ENCODE measurements around the gene HACD1. TPM values are rescaled to one million over a fixed set of nuclear protein-coding genes. Genes with fewer than 3 reads are reported as not detected.

The HACD1 gene, protein sequence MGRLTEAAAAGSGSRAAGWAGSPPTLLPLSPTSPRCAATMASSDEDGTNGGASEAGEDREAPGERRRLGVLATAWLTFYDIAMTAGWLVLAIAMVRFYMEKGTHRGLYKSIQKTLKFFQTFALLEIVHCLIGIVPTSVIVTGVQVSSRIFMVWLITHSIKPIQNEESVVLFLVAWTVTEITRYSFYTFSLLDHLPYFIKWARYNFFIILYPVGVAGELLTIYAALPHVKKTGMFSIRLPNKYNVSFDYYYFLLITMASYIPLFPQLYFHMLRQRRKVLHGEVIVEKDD
- polyA plus RNA-seq (2013, experiment 1 of 2) = 47.3 TPM
- 49.0 TPM for polyA plus RNA-seq (2013, experiment 2 of 2)

- Histone ChIP-seq H3K4me3 (ENCODE audit: extremely low read depth, insufficient read depth, low read length, poor library complexity, severe bottlenecking) (peak within 1 kb of the TSS; percentile 71), H3K36me3 (ENCODE audit: control insufficient read depth, insufficient read depth, low read length) (peaks cover 19% of the 10 kb centered on the region), H3K4me1 (ENCODE audit: control insufficient read depth, insufficient read depth, low read length, poor library complexity, severe bottlenecking) (no peaks in the 10 kb centered on the region), H3K27ac (ENCODE audit: low read depth, low read length, severe bottlenecking) (peak within 1 kb of the TSS; percentile 76), H3K9me3 (ENCODE audit: control insufficient read depth, low read length) (no peaks in the 10 kb centered on the region)
- WGBS, 2 experiments (ENCODE audit: insufficient coverage in 2 of 2) = 1% methylated on average over 66 of the region's 92 CpGs
These were observed at the start of gene HACD1 for GRCh38 chr10:17617031-17617911. HACD1 (minus strand) TSS chr10:17617374; CDS start chr10:17617339, 35 bp downstream.

DNA sequence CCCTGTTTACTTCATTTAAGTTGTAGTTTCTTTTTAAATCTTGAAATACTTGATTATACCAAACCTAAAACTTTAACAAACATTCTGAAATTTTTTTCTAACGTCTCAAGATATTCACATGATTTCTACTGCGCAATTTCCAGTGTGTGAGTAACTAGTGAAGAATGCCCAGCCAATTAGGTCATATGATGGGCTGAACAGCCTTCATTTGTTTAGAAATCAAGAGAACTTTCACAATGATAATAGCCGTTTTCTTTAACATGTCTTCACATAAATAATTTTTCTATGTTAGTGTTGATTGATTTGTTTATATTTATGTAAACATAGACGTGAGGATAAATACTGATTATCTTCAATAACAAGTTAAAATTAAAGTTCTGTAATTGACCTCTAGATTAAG, 48.6 kb upstream of the HACD1 start:
- no CpG with 5 or more reads among the region's 4 CpGs for WGBS, 2 experiments (ENCODE audit: insufficient coverage in 2 of 2)
- H3K4me3 ChIP-seq (ENCODE audit: extremely low read depth, insufficient read depth, low read length, poor library complexity, severe bottlenecking) = no peak overlapping the region
- peaks cover 21% of the 10 kb centered on the region for H3K36me3 ChIP-seq (ENCODE audit: control insufficient read depth, insufficient read depth, low read length)
- H3K4me1 ChIP-seq (ENCODE audit: control insufficient read depth, insufficient read depth, low read length, poor library complexity, severe bottlenecking) = peaks cover 3% of the 10 kb centered on the region
- no peaks in the 10 kb centered on the region for H3K9me3 ChIP-seq (ENCODE audit: control insufficient read depth, low read length)
- peak overlapping the region; percentile 47 for H3K27ac ChIP-seq (ENCODE audit: low read depth, low read length, severe bottlenecking)

- no peak overlapping the region for H3K27ac ChIP-seq (ENCODE audit: low read depth, low read length, severe bottlenecking)
- H3K36me3 ChIP-seq (ENCODE audit: control insufficient read depth, insufficient read depth, low read length) = peaks cover 29% of the 10 kb centered on the region
- no CpG with 5 or more reads among the region's 1 CpG for WGBS, 2 experiments (ENCODE audit: insufficient coverage in 2 of 2)
- peaks cover 3% of the 10 kb centered on the region for H3K4me1 ChIP-seq (ENCODE audit: control insufficient read depth, insufficient read depth, low read length, poor library complexity, severe bottlenecking)
- no peak overlapping the region for H3K4me3 ChIP-seq (ENCODE audit: extremely low read depth, insufficient read depth, low read length, poor library complexity, severe bottlenecking)
- H3K9me3 ChIP-seq (ENCODE audit: control insufficient read depth, low read length) = no peaks in the 10 kb centered on the region
These were observed 46.3 kb upstream of the HACD1 start for GRCh38 chr10:17663450-17663849.

DNA sequence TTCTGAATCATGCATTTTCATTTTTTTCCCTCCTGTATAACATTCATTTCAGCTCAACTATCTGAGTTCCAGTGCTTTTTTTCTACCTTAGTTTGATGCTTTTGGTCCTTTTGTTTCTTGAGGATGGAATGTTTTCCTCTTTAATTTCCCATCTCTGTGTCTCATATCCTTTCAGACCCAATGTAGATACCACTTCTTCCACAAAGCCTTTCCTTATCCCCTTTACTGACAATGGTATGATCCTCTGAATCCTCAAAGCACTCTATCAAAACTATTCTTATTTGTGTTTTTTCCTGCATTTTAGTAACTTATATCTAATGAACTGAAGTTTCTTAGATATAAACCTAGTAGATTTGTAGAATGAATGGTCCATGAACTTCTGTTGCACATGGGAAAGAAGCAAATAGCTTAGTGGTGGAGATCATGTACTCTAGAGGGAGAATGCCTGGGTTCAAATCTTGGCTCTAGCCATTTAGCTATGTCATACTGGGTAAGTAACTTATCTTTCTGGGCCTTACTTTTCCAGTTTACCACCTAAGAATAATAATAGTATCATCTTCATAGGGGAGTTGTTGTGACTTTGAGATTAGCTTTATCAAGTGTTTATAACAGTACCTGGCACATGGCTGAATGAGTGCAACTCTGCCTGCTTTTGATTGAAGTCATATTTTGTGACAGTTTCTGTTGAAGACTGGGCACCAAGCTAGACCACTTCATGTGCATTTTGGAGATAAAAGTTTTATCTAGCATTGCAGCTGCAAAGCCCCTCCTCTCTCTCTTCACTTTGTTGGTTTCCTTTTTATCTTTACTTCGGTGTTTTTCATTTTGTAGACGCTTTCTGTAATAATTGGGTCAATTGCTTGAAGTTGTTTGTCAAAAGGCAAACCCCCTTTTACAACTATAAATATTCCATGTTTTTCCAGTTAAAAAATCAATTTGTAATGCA, 45.3 kb upstream of the HACD1 start:
- H3K4me1 ChIP-seq (ENCODE audit: control insufficient read depth, insufficient read depth, low read length, poor library complexity, severe bottlenecking) = peaks cover 3% of the 10 kb centered on the region
- WGBS, 2 experiments (ENCODE audit: insufficient coverage in 2 of 2) = no CpG with 5 or more reads among the region's 2 CpGs
- H3K27ac ChIP-seq (ENCODE audit: low read depth, low read length, severe bottlenecking) = no peak overlapping the region
- H3K9me3 ChIP-seq (ENCODE audit: control insufficient read depth, low read length) = no peaks in the 10 kb centered on the region
- H3K36me3 ChIP-seq (ENCODE audit: control insufficient read depth, insufficient read depth, low read length) = peaks cover 29% of the 10 kb centered on the region
- H3K4me3 ChIP-seq (ENCODE audit: extremely low read depth, insufficient read depth, low read length, poor library complexity, severe bottlenecking) = no peak overlapping the region

DNA sequence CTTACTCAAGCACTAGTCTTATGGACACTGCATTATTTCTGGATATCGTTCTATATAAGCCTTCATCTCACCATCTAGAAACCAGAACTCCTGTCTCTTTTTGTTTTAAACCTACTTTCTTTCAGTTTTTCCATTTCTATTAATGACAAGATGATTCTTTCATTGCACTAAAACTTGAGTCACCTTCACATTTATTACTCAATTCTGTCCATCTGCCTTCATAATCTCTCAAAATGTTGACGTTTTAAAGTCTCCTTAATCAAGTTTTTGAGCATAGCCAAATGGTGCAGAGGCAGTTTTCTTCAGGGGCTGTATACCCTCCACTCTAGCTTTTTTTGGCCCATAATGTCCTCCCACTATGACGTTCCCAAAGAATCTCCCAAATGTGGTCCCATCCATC, 44.3 kb upstream of the HACD1 start:
- H3K4me3 ChIP-seq (ENCODE audit: extremely low read depth, insufficient read depth, low read length, poor library complexity, severe bottlenecking) = no peak overlapping the region
- no peak overlapping the region for H3K27ac ChIP-seq (ENCODE audit: low read depth, low read length, severe bottlenecking)
- peaks cover 38% of the 10 kb centered on the region for H3K36me3 ChIP-seq (ENCODE audit: control insufficient read depth, insufficient read depth, low read length)
- 97 to 100% methylated on average over 2 of the region's 3 CpGs for WGBS, 2 experiments (ENCODE audit: insufficient coverage in 2 of 2)
- H3K9me3 ChIP-seq (ENCODE audit: control insufficient read depth, low read length) = peaks cover 7% of the 10 kb centered on the region
- peaks cover 13% of the 10 kb centered on the region for H3K4me1 ChIP-seq (ENCODE audit: control insufficient read depth, insufficient read depth, low read length, poor library complexity, severe bottlenecking)

GRCh38 chr10:17660921-17661320, 43.7 kb upstream of the HACD1 start:
- Histone ChIP-seq H3K4me1 (ENCODE audit: control insufficient read depth, insufficient read depth, low read length, poor library complexity, severe bottlenecking) (peaks cover 16% of the 10 kb centered on the region), H3K9me3 (ENCODE audit: control insufficient read depth, low read length) (peaks cover 7% of the 10 kb centered on the region), H3K36me3 (ENCODE audit: control insufficient read depth, insufficient read depth, low read length) (peaks cover 41% of the 10 kb centered on the region), H3K4me3 (ENCODE audit: extremely low read depth, insufficient read depth, low read length, poor library complexity, severe bottlenecking) (no peak overlapping the region), H3K27ac (ENCODE audit: low read depth, low read length, severe bottlenecking) (no peak overlapping the region)

GRCh38 chr10:17659365-17659764, 42.2 kb upstream of the HACD1 start:
- peaks cover 19% of the 10 kb centered on the region for H3K4me1 ChIP-seq (ENCODE audit: control insufficient read depth, insufficient read depth, low read length, poor library complexity, severe bottlenecking)
- WGBS, 2 experiments (ENCODE audit: insufficient coverage in 2 of 2) = 85 to 94% methylated on average over 2 of the region's 4 CpGs
- H3K27ac ChIP-seq (ENCODE audit: low read depth, low read length, severe bottlenecking) = no peak overlapping the region
- H3K4me3 ChIP-seq (ENCODE audit: extremely low read depth, insufficient read depth, low read length, poor library complexity, severe bottlenecking) = no peak overlapping the region
- H3K36me3 ChIP-seq (ENCODE audit: control insufficient read depth, insufficient read depth, low read length) = peaks cover 41% of the 10 kb centered on the region
- peaks cover 7% of the 10 kb centered on the region for H3K9me3 ChIP-seq (ENCODE audit: control insufficient read depth, low read length)

- Histone ChIP-seq H3K4me1 (ENCODE audit: control insufficient read depth, insufficient read depth, low read length, poor library complexity, severe bottlenecking) (peaks cover 19% of the 10 kb centered on the region), H3K9me3 (ENCODE audit: control insufficient read depth, low read length) (peaks cover 13% of the 10 kb centered on the region), H3K27ac (ENCODE audit: low read depth, low read length, severe bottlenecking) (no peak overlapping the region), H3K4me3 (ENCODE audit: extremely low read depth, insufficient read depth, low read length, poor library complexity, severe bottlenecking) (no peak overlapping the region), H3K36me3 (ENCODE audit: control insufficient read depth, insufficient read depth, low read length) (peaks cover 49% of the 10 kb centered on the region)
- no CpG with 5 or more reads among the region's 1 CpG for WGBS, 2 experiments (ENCODE audit: insufficient coverage in 2 of 2)
These were observed 39.9 kb upstream of the HACD1 start for GRCh38 chr10:17657103-17657500.

GRCh38 chr10:17655567-17656146, 38.5 kb upstream of the HACD1 start:
- peaks cover 13% of the 10 kb centered on the region for H3K9me3 ChIP-seq (ENCODE audit: control insufficient read depth, low read length)
- H3K4me3 ChIP-seq (ENCODE audit: extremely low read depth, insufficient read depth, low read length, poor library complexity, severe bottlenecking) = no peak overlapping the region
- 82% methylated on average over 3 of the region's 5 CpGs; no CpG with 5 or more reads in 1 of the 2 experiments for WGBS, 2 experiments (ENCODE audit: insufficient coverage in 2 of 2)
- H3K36me3 ChIP-seq (ENCODE audit: control insufficient read depth, insufficient read depth, low read length) = peaks cover 44% of the 10 kb centered on the region
- peak overlapping the region; percentile 75 for H3K27ac ChIP-seq (ENCODE audit: low read depth, low read length, severe bottlenecking)
- H3K4me1 ChIP-seq (ENCODE audit: control insufficient read depth, insufficient read depth, low read length, poor library complexity, severe bottlenecking) = peaks cover 19% of the 10 kb centered on the region

- peaks cover 45% of the 10 kb centered on the region for H3K36me3 ChIP-seq (ENCODE audit: control insufficient read depth, insufficient read depth, low read length)
- peaks cover 13% of the 10 kb centered on the region for H3K9me3 ChIP-seq (ENCODE audit: control insufficient read depth, low read length)
- H3K4me1 ChIP-seq (ENCODE audit: control insufficient read depth, insufficient read depth, low read length, poor library complexity, severe bottlenecking) = peaks cover 19% of the 10 kb centered on the region
- H3K4me3 ChIP-seq (ENCODE audit: extremely low read depth, insufficient read depth, low read length, poor library complexity, severe bottlenecking) = no peak overlapping the region
- peak overlapping the region; percentile 75 for H3K27ac ChIP-seq (ENCODE audit: low read depth, low read length, severe bottlenecking)
- WGBS, 2 experiments (ENCODE audit: insufficient coverage in 2 of 2) = 95% methylated on average over 3 of the region's 3 CpGs; no CpG with 5 or more reads in 1 of the 2 experiments
These were observed 37.8 kb upstream of the HACD1 start for GRCh38 chr10:17655009-17655408.

Measured in mesodermal cell (in vitro differentiated cells).